ENCODE measurements around the gene CHCHD5.
A peak's percentile ranks its signal among the peaks of the same experiment; 100 is the strongest.
"Not testable (repeated sequence)": the region's sequence is repeated elsewhere in the genome, so short reads cannot be mapped to it uniquely, and the experiment has no call there.

The CHCHD5 gene, protein sequence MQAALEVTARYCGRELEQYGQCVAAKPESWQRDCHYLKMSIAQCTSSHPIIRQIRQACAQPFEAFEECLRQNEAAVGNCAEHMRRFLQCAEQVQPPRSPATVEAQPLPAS

DNA sequence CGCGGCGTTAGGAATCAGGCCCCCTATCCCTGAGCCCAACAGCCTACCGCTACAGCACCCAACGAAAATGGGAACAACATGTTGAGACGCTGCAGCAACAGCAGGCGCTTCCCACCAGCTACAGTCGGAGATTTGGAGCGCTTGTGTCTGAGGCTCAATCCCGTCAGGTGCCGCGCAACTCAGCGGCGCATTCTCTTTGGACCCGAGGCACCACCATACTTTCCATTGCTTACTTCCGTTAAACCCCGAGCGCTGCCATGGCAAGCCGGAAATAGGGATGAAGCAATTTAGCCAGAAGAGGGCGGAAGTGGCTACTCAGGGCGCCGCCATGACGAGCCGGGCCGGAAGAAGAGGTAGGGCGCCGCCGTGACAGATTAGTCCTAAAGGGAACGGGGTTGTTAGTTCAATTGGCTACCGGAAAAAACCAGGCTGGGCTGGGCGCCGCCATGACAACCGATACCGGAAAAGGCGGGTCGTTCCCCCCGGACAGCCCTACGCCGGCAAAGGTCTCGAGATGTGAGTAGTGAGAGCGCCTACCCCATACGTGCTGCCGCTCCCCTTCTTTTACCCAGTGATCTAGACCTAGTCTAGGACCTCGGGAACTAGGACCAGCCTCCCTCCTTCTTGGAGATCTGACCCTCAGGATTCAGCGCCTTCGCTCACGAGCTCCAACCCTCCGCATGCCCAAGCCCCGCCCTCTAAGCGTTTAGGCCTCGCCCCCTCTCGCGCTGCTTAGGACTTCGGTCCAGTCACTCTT lies at the start of gene CHCHD5:
Gene CHCHD5 (plus strand): TSS at position 476 of the 757 bp plus-strand sequence. CDS start 39 bp downstream, at position 515.
- DNase-seq (ENCODE audit: low read depth), result peak; percentile 84

DNA sequence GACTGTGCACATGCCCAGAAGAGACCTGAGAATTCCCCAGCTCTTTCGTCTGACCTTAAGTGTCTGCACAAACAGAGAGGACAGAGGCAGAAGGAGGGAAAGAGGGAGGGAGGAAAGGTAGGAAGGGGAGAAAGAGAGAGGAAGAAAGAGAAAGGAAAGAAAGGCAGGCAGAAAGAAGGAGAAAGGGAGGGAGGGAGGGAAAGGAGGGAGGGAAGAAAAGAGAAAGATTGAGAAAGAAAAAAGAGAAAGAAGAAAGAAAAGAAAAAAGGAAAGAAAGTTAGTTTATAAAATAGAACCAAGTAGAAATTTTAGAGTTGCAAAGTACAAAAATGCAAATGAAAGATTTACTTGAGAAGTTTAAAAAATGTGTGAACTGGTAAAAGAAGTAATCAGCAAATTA lies 49.6 kb upstream of the CHCHD5 start:
- no peak for DNase-seq (ENCODE audit: low read depth)

DNA sequence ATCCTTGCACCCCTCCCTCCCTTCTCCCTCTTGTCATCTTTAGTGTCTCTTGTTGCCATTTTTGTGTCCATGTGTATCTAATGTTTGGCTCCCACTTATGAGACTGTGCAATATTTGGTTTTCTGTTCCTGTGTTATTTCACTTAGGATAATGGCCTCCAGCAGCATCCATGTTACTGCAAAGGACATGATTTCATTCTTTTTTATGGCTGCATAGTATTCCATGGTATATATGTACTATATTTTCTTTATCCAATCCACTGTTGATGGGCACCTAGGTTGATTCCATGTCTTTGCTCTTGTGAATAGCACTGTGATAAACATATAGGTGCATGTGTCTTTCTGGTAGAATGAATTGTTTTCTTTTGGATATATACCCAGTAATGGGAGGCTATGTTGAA lies 47.7 kb upstream of the CHCHD5 start:
- DNase-seq (ENCODE audit: low read depth), result not testable (repeated sequence)

DNA sequence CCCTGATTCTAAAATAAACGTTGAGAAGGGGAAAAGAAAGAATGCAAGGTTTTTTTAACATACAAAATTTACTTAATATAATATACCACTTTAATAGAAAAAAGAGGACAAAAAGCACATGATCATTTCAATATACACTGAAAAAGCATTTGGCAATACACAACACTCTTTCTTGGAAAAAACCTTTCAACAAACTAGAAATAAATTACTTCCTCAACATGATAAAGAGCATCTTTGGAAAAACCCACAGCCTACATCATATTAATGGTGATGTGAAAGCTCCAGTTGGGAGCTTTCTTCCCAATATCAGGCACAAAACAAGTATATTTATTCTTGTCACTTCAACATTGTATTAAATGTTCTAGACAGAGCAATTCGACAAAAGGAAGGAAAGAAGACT lies 45.1 kb upstream of the CHCHD5 start:
- no peak for DNase-seq (ENCODE audit: low read depth)

DNA sequence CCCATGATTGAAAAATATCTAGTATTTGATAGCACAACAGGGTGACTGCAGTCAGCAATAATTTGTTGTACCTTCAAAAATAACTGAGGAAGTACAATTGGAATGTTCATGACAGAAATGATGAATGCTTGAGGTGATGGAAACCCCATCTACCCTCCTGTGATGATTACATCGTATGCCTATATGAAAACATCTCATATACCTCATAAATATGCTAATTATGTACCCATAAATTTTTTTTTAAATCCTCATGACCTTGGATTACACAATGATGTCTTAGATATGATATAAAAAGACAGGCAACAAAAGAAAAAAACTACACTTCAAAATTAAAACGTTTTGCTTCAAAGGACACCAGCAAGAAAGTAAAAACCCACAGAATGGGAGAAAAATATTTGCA lies 43.5 kb upstream of the CHCHD5 start:
- DNase-seq (ENCODE audit: low read depth), result no peak

DNA sequence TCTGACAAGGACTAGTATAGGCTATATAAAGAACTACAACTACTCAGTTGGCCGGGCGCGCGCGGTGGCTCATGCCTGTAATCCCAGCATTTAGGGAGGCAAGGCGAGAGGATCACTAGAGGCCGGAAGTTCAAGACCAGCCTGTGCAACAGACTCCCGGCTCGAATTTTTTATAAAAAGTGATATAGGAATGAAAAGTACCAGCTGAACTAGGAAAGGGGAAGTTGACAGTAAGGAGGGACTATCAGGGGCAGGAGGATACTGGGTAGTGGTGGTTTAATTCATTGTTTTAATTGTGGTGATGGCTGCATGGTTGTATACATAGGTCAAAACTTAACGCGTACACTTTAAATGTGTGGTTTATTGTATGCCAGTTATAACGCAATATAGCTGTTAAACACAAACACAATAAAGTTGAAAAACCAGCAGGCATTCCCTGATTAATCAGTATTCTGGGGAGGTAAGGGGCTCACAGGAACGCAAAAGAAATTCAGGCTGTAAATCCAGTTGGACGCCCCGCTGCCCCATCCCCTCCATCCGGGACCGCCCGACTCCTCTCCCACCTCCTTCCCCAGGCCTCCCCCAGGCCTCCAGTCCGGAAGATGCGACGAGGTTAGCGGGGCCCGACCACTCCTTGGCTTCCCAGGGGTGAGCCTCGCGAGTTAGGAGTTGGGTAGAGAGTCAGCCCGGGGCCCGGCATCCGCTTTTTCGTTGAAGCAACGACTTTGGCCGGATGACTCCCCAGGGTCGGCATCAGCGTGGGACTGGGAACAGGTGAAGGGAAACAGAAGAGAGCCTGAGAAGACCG lies 42.9 kb upstream of the CHCHD5 start:
- DNase-seq (ENCODE audit: low read depth), result no peak

DNA sequence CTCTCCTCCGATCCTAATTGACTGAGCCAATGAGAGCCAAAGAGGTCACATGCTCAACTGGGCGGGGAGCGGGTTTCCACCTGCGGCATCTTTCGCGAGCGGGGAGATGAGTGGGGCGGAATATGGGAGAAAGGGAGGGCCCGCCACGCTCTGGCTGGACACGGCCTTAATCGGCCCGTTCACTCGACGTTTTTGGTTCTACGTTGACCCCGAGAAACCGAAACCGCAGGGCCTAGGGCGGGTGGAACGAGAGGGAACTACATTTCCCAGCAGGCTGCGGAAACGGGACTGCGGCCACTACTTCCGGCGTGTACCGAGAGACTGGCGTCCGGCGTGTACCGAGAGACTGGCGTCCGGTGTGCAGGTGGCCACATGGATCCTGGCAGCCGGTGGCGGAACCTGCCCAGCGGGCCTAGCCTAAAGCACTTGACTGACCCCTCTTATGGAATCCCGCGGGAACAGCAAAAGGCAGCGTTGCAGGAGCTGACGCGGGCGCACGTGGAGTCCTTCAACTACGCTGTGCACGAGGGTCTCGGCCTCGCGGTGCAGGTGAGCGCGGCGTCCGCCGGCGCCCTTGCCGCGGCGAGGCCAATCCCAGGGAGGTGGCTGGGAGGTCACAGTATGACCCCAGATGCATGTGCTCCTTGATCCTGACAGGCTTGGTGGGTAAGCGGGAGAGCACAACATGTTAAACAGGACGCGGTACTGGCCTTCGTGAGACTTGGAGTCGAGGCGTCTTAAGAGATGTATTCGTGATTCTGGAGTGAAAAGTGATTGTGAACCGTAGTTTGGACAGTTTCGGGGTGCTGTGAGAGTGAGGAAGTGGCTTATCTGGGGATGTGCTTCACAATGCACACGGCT lies 42.1 kb upstream of the CHCHD5 start, which contains the start of gene POLR1B:
Gene POLR1B (plus strand): TSS at position 343 of the 861 bp plus-strand sequence. CDS start 30 bp downstream, at position 373.
- DNase-seq (ENCODE audit: low read depth), result peak; percentile 62

DNA sequence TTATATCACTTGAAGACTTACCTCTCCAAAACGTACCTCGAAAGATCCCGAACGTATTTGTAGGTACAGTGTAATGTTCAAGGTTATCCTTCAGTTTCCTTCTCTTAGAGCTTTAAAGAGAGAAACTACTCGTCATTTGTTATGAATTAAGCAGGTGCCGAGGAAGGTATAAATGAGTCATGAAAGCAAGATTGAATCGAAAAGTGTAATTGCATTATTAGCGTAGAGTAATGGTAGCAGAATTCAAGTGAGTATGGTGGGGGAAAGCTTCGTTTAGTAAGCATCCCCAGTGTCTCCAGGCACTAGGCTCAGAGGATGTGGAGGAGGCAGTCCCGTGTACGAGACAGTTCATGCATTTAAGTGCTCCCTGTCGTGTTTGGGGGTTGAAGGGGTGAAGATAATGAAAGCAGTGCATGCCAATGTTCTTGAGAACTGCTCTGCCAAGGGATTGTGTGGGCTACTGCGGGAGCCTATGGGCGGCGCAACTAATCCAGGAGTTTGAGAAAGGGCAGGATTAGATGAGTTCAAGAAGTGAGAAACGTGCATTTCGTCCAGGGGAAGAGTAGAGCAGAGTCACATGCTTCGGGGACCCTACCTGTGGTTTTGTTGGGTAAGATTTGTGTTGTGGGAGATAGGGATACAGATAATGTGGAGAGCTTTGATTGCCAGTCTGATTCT lies 41.3 kb upstream of the CHCHD5 start:
- DNase-seq (ENCODE audit: low read depth), result no peak

DNA sequence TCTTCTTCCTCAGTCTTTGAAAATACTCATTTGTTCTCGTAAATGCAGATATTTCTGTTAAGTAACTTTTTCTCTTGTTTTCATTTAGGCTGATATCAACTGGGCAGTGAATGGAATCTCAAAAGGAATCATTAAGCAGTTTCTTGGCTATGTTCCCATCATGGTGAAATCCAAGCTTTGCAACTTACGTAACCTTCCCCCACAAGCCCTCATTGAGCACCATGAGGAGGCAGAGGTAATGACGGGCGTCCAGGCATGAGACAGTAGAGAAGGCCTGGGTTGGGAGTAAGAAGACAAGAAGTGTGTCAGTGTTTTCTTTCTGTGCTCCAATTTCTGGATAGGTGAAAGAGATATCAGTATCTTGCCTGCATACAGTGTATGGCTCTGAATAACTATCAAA lies 37.1 kb upstream of the CHCHD5 start:
- no peak for DNase-seq (ENCODE audit: low read depth)

DNA sequence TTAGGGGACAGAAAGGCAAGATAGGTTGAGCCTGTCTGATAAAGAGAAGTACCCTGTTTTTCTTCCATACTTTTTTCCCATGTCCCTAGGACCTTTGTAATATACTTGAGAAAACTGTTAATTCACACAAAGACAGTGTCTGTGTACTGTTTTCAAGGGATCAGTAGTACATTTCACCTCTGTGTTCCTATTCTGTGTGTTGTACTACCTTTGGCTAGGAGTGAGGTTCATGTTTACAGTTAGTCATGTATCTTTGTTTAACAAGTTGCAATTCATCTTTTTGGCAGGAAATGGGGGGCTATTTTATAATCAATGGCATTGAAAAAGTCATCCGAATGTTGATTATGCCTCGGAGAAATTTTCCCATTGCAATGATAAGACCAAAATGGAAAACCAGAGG lies 35.4 kb upstream of the CHCHD5 start:
- no peak for DNase-seq (ENCODE audit: low read depth)

DNA sequence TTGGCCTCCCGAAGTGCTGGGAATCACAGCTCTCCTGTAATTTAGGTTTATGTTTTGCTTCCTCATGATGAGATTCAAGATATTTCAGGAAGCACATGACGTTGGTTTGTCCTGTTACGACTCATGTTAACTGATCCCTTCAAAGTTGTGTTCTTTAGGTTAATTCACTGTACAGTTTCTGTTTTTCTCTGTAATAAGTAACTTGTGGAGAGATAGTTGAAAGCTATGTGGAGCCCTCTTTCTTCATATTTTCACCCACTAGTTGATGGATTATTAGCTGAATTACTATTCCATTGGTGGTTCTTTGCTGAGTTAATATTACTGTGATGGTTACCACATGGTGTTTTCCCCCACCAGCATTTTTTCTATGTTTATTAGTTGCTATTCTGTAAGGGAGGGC lies 18.3 kb upstream of the CHCHD5 start:
- DNase-seq (ENCODE audit: low read depth), result no peak

DNA sequence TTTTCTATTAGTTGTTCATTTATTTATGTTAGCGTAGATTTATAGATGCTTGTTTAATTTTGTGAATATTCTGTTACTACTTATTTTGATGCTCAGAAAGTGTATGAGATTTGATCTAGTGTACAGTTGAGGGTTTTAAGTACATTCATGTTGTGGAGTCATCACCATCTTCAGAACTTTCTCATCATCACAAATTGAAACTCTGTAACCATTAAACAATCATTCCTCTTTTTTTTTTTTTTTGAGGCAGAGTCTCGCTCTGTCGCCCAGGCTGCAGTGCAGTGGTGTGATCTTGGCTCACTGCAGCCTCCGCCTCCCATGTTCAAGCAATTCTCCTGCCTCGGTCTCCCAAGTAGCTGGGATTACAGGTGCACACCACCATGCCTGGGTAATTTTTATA lies 17.9 kb upstream of the CHCHD5 start:
- DNase-seq (ENCODE audit: low read depth), result not testable (repeated sequence)

DNA sequence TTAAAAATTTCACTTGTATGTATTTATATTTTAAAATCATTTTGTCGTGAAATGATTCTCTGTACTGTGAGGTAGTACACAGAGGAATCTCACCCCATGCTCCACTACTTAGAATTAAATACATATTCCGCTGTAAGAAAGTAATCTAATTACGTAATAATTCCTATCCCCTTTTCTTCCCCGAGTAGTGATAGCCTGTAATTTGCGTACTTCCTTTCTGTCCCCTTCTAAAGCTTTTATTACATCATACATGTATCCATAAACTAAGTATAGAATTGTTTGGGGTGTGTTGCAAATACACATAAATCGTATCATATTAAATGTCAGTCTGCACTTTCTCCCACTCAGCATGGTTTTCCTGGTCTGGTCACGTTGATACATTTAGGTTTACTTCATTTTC lies 12.4 kb upstream of the CHCHD5 start:
- no peak for DNase-seq (ENCODE audit: low read depth)

DNA sequence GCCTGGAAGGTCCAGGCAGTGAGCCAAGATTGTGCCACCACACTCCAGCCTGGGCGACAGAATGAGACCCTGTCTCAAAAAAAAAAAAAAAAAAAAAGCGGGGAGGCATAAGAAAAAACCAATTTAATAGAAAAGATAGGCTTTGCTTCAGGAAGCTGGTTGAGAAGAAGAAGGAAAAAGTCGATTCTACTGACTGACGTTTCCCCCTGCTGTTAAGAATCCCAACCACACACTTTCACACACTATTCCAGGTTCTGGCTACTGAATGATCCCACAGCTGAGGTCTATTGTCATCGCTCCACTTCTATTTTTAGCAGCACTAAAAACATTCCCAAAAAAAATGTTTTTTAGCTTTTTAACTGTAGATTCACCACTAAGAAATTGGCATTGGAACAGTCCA lies 6.7 kb upstream of the CHCHD5 start:
- no peak for DNase-seq (ENCODE audit: low read depth)

DNA sequence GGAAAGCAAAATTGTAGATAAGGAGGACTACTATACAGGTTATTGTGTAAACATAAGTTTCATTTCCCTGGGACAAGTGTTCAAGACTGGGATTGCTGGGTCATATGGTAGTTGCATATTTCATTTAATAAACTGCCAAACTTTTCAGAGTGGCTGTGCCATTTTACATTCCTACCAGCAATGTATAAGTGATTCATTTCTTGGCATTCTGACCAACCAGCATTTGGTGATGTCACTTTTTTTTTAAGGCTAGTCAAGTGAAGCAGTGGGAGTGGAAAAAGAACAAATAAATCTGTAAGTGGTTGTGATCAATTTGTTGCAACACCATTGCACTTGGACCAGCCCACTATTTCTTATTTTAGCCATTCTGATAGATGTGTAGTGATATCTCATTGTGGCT lies 5.2 kb upstream of the CHCHD5 start:
- no peak for DNase-seq (ENCODE audit: low read depth)

DNA sequence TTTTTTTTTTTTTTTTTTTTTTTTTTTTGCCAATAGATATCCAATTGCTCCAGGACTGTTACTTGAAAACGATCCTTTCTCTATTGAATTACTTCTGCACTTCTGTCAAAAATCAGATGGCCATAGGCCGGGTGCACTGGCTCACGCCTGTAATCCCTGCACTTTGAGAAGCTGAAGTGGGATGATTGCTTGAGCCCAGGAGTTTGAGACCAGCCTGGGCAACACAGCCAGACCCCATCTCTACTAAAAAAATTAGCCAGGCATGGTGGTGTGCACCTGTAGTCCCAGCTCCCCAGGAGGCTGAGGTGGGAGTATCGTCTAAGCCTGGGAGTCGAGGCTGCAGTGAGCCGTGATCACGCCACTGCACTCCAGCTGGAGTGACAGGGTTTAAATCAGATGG lies 4.3 kb upstream of the CHCHD5 start:
- no peak for DNase-seq (ENCODE audit: low read depth)

DNA sequence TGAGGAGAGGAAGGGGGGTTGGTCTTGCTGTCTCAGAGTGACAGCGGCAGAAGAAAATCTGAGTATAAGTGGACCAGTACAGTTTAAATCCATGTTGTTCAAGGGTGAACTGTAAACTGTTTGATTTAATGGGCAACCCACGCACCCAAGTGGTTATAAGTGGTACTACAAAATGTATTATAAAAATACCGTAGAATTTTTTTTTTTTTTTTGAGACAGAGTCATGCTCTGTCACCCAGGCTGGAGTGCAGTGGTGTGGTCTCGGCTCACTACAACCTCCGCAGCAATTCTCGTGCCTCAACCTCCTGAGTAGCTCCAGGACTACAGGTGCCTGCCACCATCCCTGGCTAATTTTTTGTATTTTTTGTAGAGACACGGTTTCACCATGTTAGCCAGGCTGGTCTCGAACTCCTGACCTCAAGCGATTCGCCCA lies 2.1 kb upstream of the CHCHD5 start:
- no peak for DNase-seq (ENCODE audit: low read depth)

DNA sequence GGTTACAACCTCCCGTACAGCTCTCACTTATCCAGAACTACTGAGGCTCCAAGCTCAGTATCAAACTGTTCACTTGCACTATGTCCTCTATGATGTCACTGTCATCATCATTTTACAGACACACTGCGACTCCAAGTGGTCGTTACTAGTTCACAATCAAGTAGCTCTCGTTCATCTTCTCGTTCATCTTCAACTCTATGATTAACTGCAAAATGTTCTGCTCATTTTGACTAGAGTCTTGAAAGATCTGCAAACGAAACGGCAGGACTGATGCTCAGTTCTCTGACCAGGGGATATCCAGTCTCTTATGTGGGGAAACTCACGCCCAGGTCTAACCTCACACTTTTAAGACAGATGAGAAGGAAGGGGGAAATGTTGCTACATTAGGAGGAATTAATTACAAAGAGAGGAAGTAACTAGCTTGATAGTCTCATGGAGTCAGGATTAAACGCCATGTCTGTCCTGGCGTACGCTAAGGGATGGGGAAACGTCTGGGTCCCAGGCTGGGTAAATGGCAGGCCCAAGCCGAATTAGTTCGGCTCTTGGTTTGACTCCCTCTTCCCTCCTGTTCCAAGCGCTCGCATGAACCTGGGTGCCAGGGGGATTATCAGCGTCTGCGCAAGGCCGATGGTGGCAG lies 794 bp upstream of the CHCHD5 start:
- DNase-seq (ENCODE audit: low read depth), result no peak

DNA sequence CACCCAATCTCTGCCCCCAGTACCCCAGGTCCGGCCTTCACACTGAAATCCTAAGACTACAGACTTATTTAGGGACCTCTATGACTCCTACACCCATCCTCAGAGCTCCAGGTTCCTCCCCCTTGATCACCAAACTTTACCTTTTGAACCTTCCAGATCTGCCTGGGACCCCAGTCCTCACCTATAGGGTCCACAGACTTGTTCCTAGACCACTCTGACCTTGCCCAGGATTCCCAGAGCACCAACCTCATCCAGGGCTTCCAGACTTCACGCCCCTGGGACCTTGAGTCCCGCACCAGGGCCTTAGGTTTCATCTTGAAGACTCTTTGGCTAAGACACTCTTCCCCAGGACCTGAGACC lies 462 bp downstream of the CHCHD5 start:
- no peak for DNase-seq (ENCODE audit: low read depth)

DNA sequence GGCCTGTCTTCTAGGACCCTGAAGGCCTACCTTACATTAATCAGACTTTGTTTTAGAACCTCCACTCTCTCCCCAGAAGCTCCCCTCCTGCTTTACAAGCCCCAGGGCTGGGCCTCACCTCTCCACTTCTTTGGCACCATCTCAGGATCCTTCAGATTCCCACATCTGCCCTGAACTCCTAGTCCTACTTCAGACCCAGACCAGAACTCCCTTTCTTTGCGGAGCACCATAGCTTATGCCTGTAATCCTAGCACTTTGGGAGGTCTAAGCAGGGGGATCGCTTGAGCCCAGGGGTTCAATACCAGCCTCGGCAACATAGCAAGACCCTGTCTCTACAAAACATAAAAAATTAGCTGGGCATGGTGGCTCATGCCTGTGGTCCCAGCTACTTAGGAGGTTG lies 991 bp downstream of the CHCHD5 start:
- no peak for DNase-seq (ENCODE audit: low read depth)

DNA sequence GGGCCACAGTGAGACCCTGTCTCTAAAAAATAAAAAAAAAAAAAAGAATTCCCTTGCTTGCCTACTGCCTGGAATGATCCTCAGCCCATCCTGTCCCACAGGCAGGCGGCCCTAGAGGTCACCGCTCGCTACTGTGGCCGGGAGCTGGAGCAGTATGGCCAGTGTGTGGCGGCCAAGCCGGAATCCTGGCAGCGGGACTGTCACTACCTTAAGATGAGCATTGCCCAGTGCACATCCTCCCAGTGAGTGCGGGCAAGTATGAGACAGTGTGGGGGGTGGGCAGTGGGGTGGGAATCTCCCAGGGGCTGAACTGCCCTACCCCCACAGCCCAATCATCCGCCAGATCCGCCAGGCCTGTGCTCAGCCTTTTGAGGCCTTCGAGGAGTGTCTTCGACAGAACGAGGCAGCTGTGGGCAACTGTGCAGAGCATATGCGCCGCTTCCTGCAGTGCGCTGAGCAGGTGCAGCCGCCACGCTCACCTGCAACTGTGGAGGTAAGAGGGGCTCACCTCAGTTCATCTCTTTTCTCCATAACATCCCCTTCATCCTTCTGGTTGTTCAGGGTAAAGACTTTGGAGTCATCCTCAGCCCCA lies 1.6 kb downstream of the CHCHD5 start:
- no peak for DNase-seq (ENCODE audit: low read depth)

Measured in stimulated activated CD8-positive, alpha-beta memory T cell treated with anti-CD3 and anti-CD28 coated beads, Interleukin-15, amount 100 ng/mL, for 1 hour (primary cell).